ENCODE measurements around the gene HERPUD2. TPM values are rescaled to one million over a fixed set of nuclear protein-coding genes. Genes with fewer than 3 reads are reported as not detected.

HERPUD2 gene
- total and polyA plus RNA-seq, 2 donors (not counting 1 experiment from before 2014, with no cell fraction given) = 58.8 to 62.2 TPM

DNA sequence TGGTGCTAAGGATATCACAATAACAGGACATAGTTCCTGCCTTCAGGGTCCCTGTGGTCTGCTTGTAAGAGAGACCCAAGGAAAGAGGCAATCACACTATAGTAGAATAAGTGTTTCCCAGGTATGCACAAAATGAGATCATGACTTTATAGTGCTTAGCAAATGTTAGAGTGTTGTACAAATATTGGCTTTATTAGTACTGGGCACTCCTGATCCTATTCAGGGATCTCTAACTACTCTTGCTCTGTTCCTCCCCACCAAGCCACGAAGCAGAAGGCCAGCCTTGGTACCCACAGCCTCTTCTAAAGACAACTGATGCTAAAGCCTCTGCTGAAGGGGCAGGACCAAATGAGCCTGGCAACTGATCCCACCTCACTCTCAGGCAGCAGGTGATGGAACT is 75.1 kb downstream of the HERPUD2 start:
- no peak overlapping the region for H3K9ac ChIP-seq (ENCODE audit: low read length)
- no peaks in the 10 kb centered on the region for H3K9me3 ChIP-seq (ENCODE audit: control extremely low read depth in 1 of 3, control insufficient read depth in 2 of 3, insufficient read depth in 1 of 3, low read length in 2 of 3)
- H3K27me3 ChIP-seq (replicated peaks in 1 of 4; ENCODE audit: control extremely low read depth in 1 of 4, control insufficient read depth in 3 of 4, insufficient read depth in 4 of 4, low read length in 3 of 4) = no peaks in the 10 kb centered on the region
- no peaks in the 10 kb centered on the region for H3K36me3 ChIP-seq (replicated peaks in 1 of 2; ENCODE audit: control extremely low read depth in 1 of 2, control insufficient read depth in 1 of 2, extremely low read depth in 1 of 2, insufficient read depth in 2 of 2, low read length in 1 of 2)
- DNase-seq (no peak), ATAC-seq (ENCODE audit: low read depth) (no peak)
- TF ChIP-seq CTCF (IDR thresholded peaks at IDR 0.05) (no peak), EZH2 (IDR thresholded peaks at IDR 0.05; ENCODE audit: borderline replicate concordance, insufficient read depth, low read depth, low read length, poor library complexity, severe bottlenecking) (no peak)
- Mint-ChIP-seq H3K4me1 (peaks cover 5% of the 10 kb centered on the region), H3K4me3 (no peak overlapping the region), H3K9me3 (ENCODE audit: insufficient read depth) (no peaks in the 10 kb centered on the region), H3K27ac (no peak overlapping the region), H3K27me3 (no peaks in the 10 kb centered on the region)
- H3K4me3 ChIP-seq (ENCODE audit: control extremely low read depth in 1 of 5, extremely low read depth in 1 of 5, insufficient read depth in 1 of 5, low read depth in 2 of 5, low read length in 4 of 5) = no peak overlapping the region
- no peak overlapping the region for H3K4me2 ChIP-seq (replicated peaks; ENCODE audit: low read depth, low read length, poor library complexity, severe bottlenecking)
- 63% methylated on average over 1 of the region's 1 CpG for WGBS (ENCODE audit: insufficient coverage)
- no peak overlapping the region for H2AFZ ChIP-seq (ENCODE audit: insufficient read depth, low read depth, low read length, poor library complexity, severe bottlenecking)
- no peaks in the 10 kb centered on the region for H3K79me2 ChIP-seq (ENCODE audit: control insufficient read depth, insufficient read depth, low read length)
- no peaks in the 10 kb centered on the region for H4K20me1 ChIP-seq (ENCODE audit: control insufficient read depth, insufficient read depth, low read length, poor library complexity, severe bottlenecking)
- H3K27ac ChIP-seq (ENCODE audit: low read length in 2 of 2) = no peak overlapping the region
- ChIA-PET CTCF (no interaction called here), POLR2A (no interaction called here)
- no peaks in the 10 kb centered on the region for H3K4me1 ChIP-seq (ENCODE audit: control insufficient read depth in 2 of 2, insufficient read depth in 2 of 2, low read length in 2 of 2)
- intact Hi-C loops (cut with micrococcal nuclease) = loop anchor here (5.0 kb wide), 2 partner anchors 287 to 798 kb away; no protein-coding TSS in a partner anchor

DNA sequence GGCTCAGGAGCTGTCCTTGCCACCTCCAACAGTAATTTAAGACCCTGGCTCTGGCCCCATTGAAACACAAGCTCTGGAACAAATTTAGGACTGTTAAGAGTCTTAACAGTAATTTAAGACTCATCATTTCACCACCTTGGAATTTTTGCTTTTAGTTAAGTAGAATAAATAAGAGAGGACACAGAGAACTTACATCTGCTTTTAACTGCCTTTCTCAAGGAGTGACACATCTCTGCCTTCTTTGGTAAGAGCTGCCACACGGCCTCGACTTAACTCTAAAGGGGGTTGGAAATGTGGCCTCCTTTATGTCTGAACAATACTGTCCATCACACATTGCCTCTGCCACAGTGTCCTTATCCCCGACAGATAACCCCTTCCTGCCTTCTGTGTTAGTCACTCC is 77.9 kb downstream of the HERPUD2 start:
- Histone ChIP-seq H3K36me3 (replicated peaks in 1 of 2; ENCODE audit: control extremely low read depth in 1 of 2, control insufficient read depth in 1 of 2, extremely low read depth in 1 of 2, insufficient read depth in 2 of 2, low read length in 1 of 2) (no peaks in the 10 kb centered on the region), H3K4me3 (ENCODE audit: control extremely low read depth in 1 of 5, extremely low read depth in 1 of 5, insufficient read depth in 1 of 5, low read depth in 2 of 5, low read length in 4 of 5) (no peak overlapping the region), H3K27ac (ENCODE audit: low read length in 2 of 2) (no peak overlapping the region), H3K4me2 (replicated peaks; ENCODE audit: low read depth, low read length, poor library complexity, severe bottlenecking) (no peak overlapping the region), H3K27me3 (replicated peaks in 1 of 4; ENCODE audit: control extremely low read depth in 1 of 4, control insufficient read depth in 3 of 4, insufficient read depth in 4 of 4, low read length in 3 of 4) (no peaks in the 10 kb centered on the region), H2AFZ (ENCODE audit: insufficient read depth, low read depth, low read length, poor library complexity, severe bottlenecking) (no peak overlapping the region), H3K9me3 (ENCODE audit: control extremely low read depth in 1 of 3, control insufficient read depth in 2 of 3, insufficient read depth in 1 of 3, low read length in 2 of 3) (no peaks in the 10 kb centered on the region), H3K9ac (ENCODE audit: low read length) (no peak overlapping the region), H4K20me1 (ENCODE audit: control insufficient read depth, insufficient read depth, low read length, poor library complexity, severe bottlenecking) (no peaks in the 10 kb centered on the region), H3K79me2 (ENCODE audit: control insufficient read depth, insufficient read depth, low read length) (no peaks in the 10 kb centered on the region), H3K4me1 (ENCODE audit: control insufficient read depth in 2 of 2, insufficient read depth in 2 of 2, low read length in 2 of 2) (no peaks in the 10 kb centered on the region)
- ChIA-PET POLR2A (no interaction called here), CTCF (interaction anchor here (1.6 kb wide), 1 partner anchor 8 kb away, joined by 7 read pairs; no protein-coding TSS in a partner anchor)
- intact Hi-C loops (cut with micrococcal nuclease) = no loop called here
- H3K4me1 Mint-ChIP-seq = peaks cover 4% of the 10 kb centered on the region
- DNase-seq (no peak), ATAC-seq (ENCODE audit: low read depth) (no peak)
- no peaks in the 10 kb centered on the region for H3K27me3 Mint-ChIP-seq
- no peak overlapping the region for H3K4me3 Mint-ChIP-seq
- 100% methylated on average over 1 of the region's 3 CpGs for WGBS (ENCODE audit: insufficient coverage)
- H3K9me3 Mint-ChIP-seq (ENCODE audit: insufficient read depth) = no peaks in the 10 kb centered on the region
- TF ChIP-seq CTCF (IDR thresholded peaks at IDR 0.05) (no peak), EZH2 (IDR thresholded peaks at IDR 0.05; ENCODE audit: borderline replicate concordance, insufficient read depth, low read depth, low read length, poor library complexity, severe bottlenecking) (no peak)
- no peak overlapping the region for H3K27ac Mint-ChIP-seq
